Activated naive CD8-positive, alpha-beta T cell treated with anti-CD3 and anti-CD28 coated beads, Interleukin-2, amount 50 U/mL, for 24 hours (primary cell): Measurements from ENCODE around the gene TUT1.
A peak's percentile ranks its signal among the peaks of the same experiment; 100 is the strongest.
"Not testable (repeated sequence)": the region's sequence is repeated elsewhere in the genome, so short reads cannot be mapped to it uniquely, and the experiment has no call there.

Experiments
- ATAC-seq: fragments of 150-1000 bp; cut with Tn5 transposase; one replicate; pipeline ENCODE4 v1.10.0; 2021
- DNase-seq: peaks from one replicate; pipeline ENCODE4 v3.0.0; 2021
- H3K27ac Mint-ChIP-seq: one replicate; pipeline ENCODE4 v1.8.0; 2021; ENCODE audit warnings: mild to moderate bottlenecking, mixed read lengths
- H3K27me3 Mint-ChIP-seq: one replicate; pipeline ENCODE4 v1.8.0; 2021; ENCODE audit warnings: mixed read lengths
- H3K36me3 Mint-ChIP-seq: one replicate; pipeline ENCODE4 v1.8.0; 2021; ENCODE audit warnings: low read depth, mixed read lengths
- H3K4me1 Mint-ChIP-seq: one replicate; pipeline ENCODE4 v1.8.0; 2021; ENCODE audit warnings: mixed read lengths
- H3K4me3 Mint-ChIP-seq: one replicate; pipeline ENCODE4 v1.8.0; 2021; ENCODE audit warnings: mild to moderate bottlenecking, moderate library complexity, mixed read lengths
- H3K9me3 Mint-ChIP-seq: one replicate; pipeline ENCODE4 v1.8.0; 2021; ENCODE audit warnings: mixed read lengths

Gene TUT1

GRCh38 chr11:62561677-62562230, 29.6 kb downstream of the TUT1 start:
- not testable (repeated sequence) for DNase-seq, H3K27me3 Mint-ChIP-seq, H3K4me3 Mint-ChIP-seq, ATAC-seq, H3K9me3 Mint-ChIP-seq
- peak overlapping the region; percentile 71 for H3K27ac Mint-ChIP-seq
- H3K4me1 Mint-ChIP-seq, result peaks cover 82% of the 10 kb centered on the region
- peaks cover 79% of the 10 kb centered on the region for H3K36me3 Mint-ChIP-seq

GRCh38 chr11:62560566-62561103, 30.7 kb downstream of the TUT1 start:
- Mint-ChIP-seq H3K4me3 (no peak overlapping the region), H3K27ac (peak overlapping the region; percentile 26), H3K36me3 (peaks cover 74% of the 10 kb centered on the region), H3K9me3 (no peaks in the 10 kb centered on the region), H3K27me3 (no peaks in the 10 kb centered on the region), H3K4me1 (peaks cover 82% of the 10 kb centered on the region)
- ATAC-seq, result peak; percentile 42
- DNase-seq, result peak; percentile 79

- H3K27me3 Mint-ChIP-seq, H3K9me3 Mint-ChIP-seq, ATAC-seq, DNase-seq, H3K4me3 Mint-ChIP-seq: not testable (repeated sequence)
- peak overlapping the region; percentile 26 for H3K27ac Mint-ChIP-seq
- peaks cover 86% of the 10 kb centered on the region for H3K4me1 Mint-ChIP-seq
- H3K36me3 Mint-ChIP-seq, result peaks cover 69% of the 10 kb centered on the region
Observed at GRCh38 chr11:62559626-62560025, 31.7 kb downstream of the TUT1 start.

- ATAC-seq (no peak), DNase-seq (no peak)
- H3K9me3 Mint-ChIP-seq, result no peaks in the 10 kb centered on the region
- H3K27me3 Mint-ChIP-seq, result no peaks in the 10 kb centered on the region
- H3K4me3 Mint-ChIP-seq, result no peak overlapping the region
- peaks cover 91% of the 10 kb centered on the region for H3K4me1 Mint-ChIP-seq
- peaks cover 73% of the 10 kb centered on the region for H3K36me3 Mint-ChIP-seq
- peak overlapping the region; percentile 26 for H3K27ac Mint-ChIP-seq
Observed at GRCh38 chr11:62559204-62559603, 32.1 kb downstream of the TUT1 start.

GRCh38 chr11:62558669-62559068, 32.7 kb downstream of the TUT1 start:
- ATAC-seq (no peak), DNase-seq (no peak)
- peaks cover 71% of the 10 kb centered on the region for H3K36me3 Mint-ChIP-seq
- no peaks in the 10 kb centered on the region for H3K9me3 Mint-ChIP-seq
- H3K4me3 Mint-ChIP-seq, result no peak overlapping the region
- peaks cover 93% of the 10 kb centered on the region for H3K4me1 Mint-ChIP-seq
- no peaks in the 10 kb centered on the region for H3K27me3 Mint-ChIP-seq
- H3K27ac Mint-ChIP-seq, result no peak overlapping the region

- H3K4me3 Mint-ChIP-seq, result peak overlapping the region; percentile 62
- ATAC-seq (peak; percentile 31), DNase-seq (peak; percentile 66)
Observed at GRCh38 chr11:62556875-62557631, 34.3 kb downstream of the TUT1 start.

GRCh38 chr11:62556108-62556874, 35.0 kb downstream of the TUT1 start:
- DNase-seq (peak; percentile 85), ATAC-seq (peak; percentile 70)
- peak overlapping the region; percentile 92 for H3K27ac Mint-ChIP-seq
- H3K36me3 Mint-ChIP-seq, result peaks cover 61% of the 10 kb centered on the region
- peaks cover 3% of the 10 kb centered on the region for H3K27me3 Mint-ChIP-seq
- no peaks in the 10 kb centered on the region for H3K9me3 Mint-ChIP-seq
- peak overlapping the region; percentile 62 for H3K4me3 Mint-ChIP-seq
- peaks cover 100% of the 10 kb centered on the region for H3K4me1 Mint-ChIP-seq

More at GRCh38 chr11:62556875-62557631, 34.3 kb downstream of the TUT1 start:
- H3K4me1 Mint-ChIP-seq, result peaks cover 97% of the 10 kb centered on the region
- peak overlapping the region; percentile 92 for H3K27ac Mint-ChIP-seq
- no peaks in the 10 kb centered on the region for H3K27me3 Mint-ChIP-seq
- H3K36me3 Mint-ChIP-seq, result peaks cover 65% of the 10 kb centered on the region
- H3K9me3 Mint-ChIP-seq, result no peaks in the 10 kb centered on the region

- peaks cover 55% of the 10 kb centered on the region for H3K36me3 Mint-ChIP-seq
- peak overlapping the region; percentile 92 for H3K27ac Mint-ChIP-seq
- H3K9me3 Mint-ChIP-seq, result no peaks in the 10 kb centered on the region
- peaks cover 100% of the 10 kb centered on the region for H3K4me1 Mint-ChIP-seq
- ATAC-seq (peak; percentile 9), DNase-seq (peak; percentile 70)
- H3K4me3 Mint-ChIP-seq, result peak overlapping the region; percentile 62
- H3K27me3 Mint-ChIP-seq, result peaks cover 3% of the 10 kb centered on the region
Observed at GRCh38 chr11:62555464-62556107, 35.7 kb downstream of the TUT1 start.

- peaks cover 4% of the 10 kb centered on the region for H3K27me3 Mint-ChIP-seq
- H3K9me3 Mint-ChIP-seq, result no peaks in the 10 kb centered on the region
- peaks cover 45% of the 10 kb centered on the region for H3K36me3 Mint-ChIP-seq
- peak overlapping the region; percentile 92 for H3K27ac Mint-ChIP-seq
- H3K4me1 Mint-ChIP-seq, result peaks cover 100% of the 10 kb centered on the region
- DNase-seq, result no peak
- no peak overlapping the region for H3K4me3 Mint-ChIP-seq
- no peak for ATAC-seq
Observed at GRCh38 chr11:62554387-62555167, 36.7 kb downstream of the TUT1 start.

GRCh38 chr11:62553839-62554361, 37.4 kb downstream of the TUT1 start:
- H3K4me3 Mint-ChIP-seq, result no peak overlapping the region
- ATAC-seq (no peak), DNase-seq (no peak)

GRCh38 chr11:62553080-62553838, 38.1 kb downstream of the TUT1 start:
- Mint-ChIP-seq H3K4me3 (peak overlapping the region; percentile 75), H3K27ac (peak overlapping the region; percentile 96), H3K4me1 (peaks cover 94% of the 10 kb centered on the region), H3K9me3 (no peaks in the 10 kb centered on the region), H3K27me3 (peaks cover 8% of the 10 kb centered on the region), H3K36me3 (peaks cover 31% of the 10 kb centered on the region)
- DNase-seq (no peak), ATAC-seq (no peak)

More at GRCh38 chr11:62553839-62554361, 37.4 kb downstream of the TUT1 start:
- H3K27ac Mint-ChIP-seq, result peak overlapping the region; percentile 96
- peaks cover 38% of the 10 kb centered on the region for H3K36me3 Mint-ChIP-seq
- peaks cover 96% of the 10 kb centered on the region for H3K4me1 Mint-ChIP-seq
- peaks cover 4% of the 10 kb centered on the region for H3K27me3 Mint-ChIP-seq
- H3K9me3 Mint-ChIP-seq, result no peaks in the 10 kb centered on the region

- peaks cover 28% of the 10 kb centered on the region for H3K36me3 Mint-ChIP-seq
- H3K9me3 Mint-ChIP-seq, result no peaks in the 10 kb centered on the region
- H3K27ac Mint-ChIP-seq, result peak overlapping the region; percentile 96
- DNase-seq (no peak), ATAC-seq (no peak)
- peak overlapping the region; percentile 75 for H3K4me3 Mint-ChIP-seq
- H3K27me3 Mint-ChIP-seq, result peaks cover 13% of the 10 kb centered on the region
- peaks cover 94% of the 10 kb centered on the region for H3K4me1 Mint-ChIP-seq
Observed at GRCh38 chr11:62552485-62553079, 38.7 kb downstream of the TUT1 start.
